ENCODE results near the gene GBGT1.

The GBGT1 gene

GRCh38 chr9:133141833-133142595 is 21.7 kb downstream of the GBGT1 start:
- DNase-seq: no peak

- no peak for DNase-seq
Measured at GRCh38 chr9:133140606-133141005, 23.1 kb downstream of the GBGT1 start.

- DNase-seq: no peak
Measured at GRCh38 chr9:133140174-133140505, 23.6 kb downstream of the GBGT1 start.

- no peak for DNase-seq
Measured at GRCh38 chr9:133139246-133140173, 24.2 kb downstream of the GBGT1 start.

- no peak for DNase-seq
Measured at GRCh38 chr9:133137451-133138231, 26.1 kb downstream of the GBGT1 start.

GRCh38 chr9:133135146-133135745 is 28.5 kb downstream of the GBGT1 start:
- no peak for DNase-seq

GRCh38 chr9:133134388-133135145 is 29.1 kb downstream of the GBGT1 start:
- no peak for DNase-seq

- peak; percentile 33 for DNase-seq
Measured at GRCh38 chr9:133133681-133134387, 29.9 kb downstream of the GBGT1 start.

- DNase-seq: no peak
Measured at GRCh38 chr9:133132174-133132573, 31.5 kb downstream of the GBGT1 start.

GRCh38 chr9:133131506-133131905 is 32.2 kb downstream of the GBGT1 start:
- DNase-seq: no peak

GRCh38 chr9:133130685-133131244 is 32.9 kb downstream of the GBGT1 start:
- DNase-seq: no peak

- DNase-seq: no peak
Measured at GRCh38 chr9:133129001-133129795, 34.5 kb downstream of the GBGT1 start.

- DNase-seq: no peak
Measured at GRCh38 chr9:133128152-133128551, 35.6 kb downstream of the GBGT1 start.

- no peak for DNase-seq
Measured at GRCh38 chr9:133127340-133127981, 36.3 kb downstream of the GBGT1 start.

- DNase-seq: no peak
Measured at GRCh38 chr9:133126697-133127339, 36.9 kb downstream of the GBGT1 start.

GRCh38 chr9:133125941-133126696 is 37.6 kb downstream of the GBGT1 start:
- DNase-seq: no peak

GRCh38 chr9:133124907-133125275 is 38.8 kb downstream of the GBGT1 start:
- DNase-seq: no peak

GRCh38 chr9:133124123-133124906 is 39.4 kb downstream of the GBGT1 start:
- DNase-seq: no peak
